OCI-M1 (cell line): ENCODE data around the gene TST.

Experiments used
- DNase-seq: peaks from one replicate; lab custom pipeline; 2025; lab: John Stamatoyannopoulos, UW

TST gene

DNA sequence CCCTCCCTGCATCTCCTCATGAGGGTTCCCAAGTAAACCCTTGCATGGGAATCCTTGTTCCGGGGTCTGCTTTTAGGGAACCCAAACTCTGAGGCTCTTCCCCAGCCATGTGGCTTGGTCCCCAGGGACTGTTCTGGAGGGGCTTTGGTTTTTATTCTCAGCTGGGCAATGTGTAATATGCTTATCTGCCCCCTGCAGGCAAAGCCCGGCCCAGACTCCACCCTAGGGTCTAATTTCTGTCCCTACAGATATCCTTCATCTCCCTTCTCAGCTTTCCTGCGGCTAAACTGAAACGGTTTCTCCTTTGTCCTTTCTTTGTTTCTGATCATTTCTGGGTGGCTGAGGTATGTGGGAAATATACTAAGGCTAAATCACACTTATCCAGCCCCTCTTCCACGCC lies 37.1 kb downstream of the TST start:
- peak; percentile 94 for DNase-seq

DNA sequence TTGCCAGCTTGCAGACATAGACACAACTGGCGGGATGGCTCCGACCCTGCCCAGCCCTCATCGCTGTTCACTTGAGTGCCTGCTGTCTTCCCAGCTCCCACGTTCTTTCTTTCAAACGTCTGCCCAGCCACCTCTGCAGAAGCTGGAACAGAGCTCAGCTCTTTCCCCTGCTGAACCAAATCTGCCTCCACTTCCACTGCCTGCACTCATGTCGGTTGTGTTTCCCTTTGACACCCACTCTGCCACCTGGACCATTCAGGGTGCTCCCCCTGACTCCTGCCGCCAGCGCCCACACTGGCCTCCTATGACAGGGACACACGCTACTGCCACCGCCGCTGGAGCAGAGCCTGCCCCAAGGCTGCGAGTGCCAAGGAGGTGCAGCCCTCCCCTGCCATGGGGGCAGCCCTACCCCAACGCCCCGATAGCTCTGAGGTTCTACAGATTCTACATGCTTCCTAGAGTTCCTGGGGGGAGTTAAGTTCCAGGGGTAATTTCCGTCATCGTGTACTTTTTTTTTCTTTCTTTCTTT lies 37.9 kb downstream of the TST start:
- no peak for DNase-seq

DNA sequence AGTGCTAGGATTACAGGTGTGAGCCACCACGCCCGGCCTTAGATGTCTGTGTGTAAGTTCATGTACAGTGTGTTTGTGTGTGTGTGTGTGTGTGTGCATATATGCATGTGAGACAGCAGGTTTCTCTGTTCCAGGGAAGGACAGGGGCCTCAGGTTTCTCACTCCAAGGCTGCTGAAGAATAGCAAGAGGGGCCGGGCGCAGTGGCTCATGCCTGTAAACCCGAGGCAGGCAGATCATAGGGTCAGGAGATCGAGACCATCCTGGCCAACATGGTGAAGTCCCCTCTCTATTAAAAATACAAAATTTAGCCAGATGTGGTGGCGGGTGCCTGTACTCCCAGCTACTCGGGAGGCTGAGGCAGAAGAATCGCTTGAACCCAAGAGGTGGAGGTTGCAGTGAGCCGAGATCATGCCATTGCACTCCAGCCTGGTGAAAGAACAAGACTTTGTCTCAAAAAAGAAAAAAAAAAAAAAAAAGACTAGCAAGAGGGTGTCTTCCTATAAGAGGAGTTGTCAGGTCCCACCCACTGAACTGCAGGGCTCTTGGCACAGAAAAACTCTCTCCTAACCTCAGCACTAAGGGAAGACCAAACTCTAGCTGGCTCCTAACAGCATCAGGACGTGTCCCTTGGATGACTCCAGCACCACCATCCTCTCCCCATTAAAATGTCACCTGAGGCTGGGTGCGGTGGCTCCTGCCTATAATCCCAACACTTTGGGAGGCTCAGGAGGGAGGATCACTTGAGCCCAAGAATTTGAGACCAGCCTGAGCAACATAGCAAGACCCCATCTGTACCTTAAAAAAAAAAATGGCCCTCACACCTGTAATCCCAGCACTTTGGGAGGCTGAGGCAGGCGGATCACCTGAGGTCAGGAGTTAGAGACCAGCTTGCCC lies 40.0 kb downstream of the TST start:
- no peak for DNase-seq

GRCh38 chr22:36977947-36978660 lies 41.1 kb downstream of the TST start:
- peak; percentile 95 for DNase-seq

DNA sequence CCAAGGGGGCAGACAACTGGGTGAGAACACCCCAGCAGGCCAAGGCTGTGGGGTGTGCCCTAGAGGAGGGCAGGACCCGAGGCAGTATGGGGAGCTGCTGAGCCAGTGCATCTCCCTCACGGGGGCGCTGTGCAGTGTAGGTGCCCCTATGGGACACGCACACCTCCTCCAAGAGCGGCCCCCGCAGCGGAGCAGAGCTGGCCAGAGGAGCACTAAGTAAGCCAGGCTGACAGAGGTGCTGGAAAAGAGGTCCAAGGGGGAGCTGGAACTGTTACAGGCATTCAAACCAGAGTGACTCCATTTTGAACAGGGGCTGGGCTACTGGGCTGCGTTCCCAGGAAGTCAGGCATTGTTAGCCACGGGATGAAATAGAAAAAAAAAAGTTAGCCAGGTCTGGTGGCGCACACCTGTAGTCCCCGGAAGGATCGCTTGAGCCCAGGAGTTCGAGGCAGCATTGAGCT lies 41.8 kb downstream of the TST start:
- peak; percentile 55 for DNase-seq

GRCh38 chr22:36976606-36977005 lies 42.6 kb downstream of the TST start:
- DNase-seq, result no peak

- DNase-seq, result no peak
Observed at GRCh38 chr22:36971341-36972125, 47.7 kb downstream of the TST start.

DNA sequence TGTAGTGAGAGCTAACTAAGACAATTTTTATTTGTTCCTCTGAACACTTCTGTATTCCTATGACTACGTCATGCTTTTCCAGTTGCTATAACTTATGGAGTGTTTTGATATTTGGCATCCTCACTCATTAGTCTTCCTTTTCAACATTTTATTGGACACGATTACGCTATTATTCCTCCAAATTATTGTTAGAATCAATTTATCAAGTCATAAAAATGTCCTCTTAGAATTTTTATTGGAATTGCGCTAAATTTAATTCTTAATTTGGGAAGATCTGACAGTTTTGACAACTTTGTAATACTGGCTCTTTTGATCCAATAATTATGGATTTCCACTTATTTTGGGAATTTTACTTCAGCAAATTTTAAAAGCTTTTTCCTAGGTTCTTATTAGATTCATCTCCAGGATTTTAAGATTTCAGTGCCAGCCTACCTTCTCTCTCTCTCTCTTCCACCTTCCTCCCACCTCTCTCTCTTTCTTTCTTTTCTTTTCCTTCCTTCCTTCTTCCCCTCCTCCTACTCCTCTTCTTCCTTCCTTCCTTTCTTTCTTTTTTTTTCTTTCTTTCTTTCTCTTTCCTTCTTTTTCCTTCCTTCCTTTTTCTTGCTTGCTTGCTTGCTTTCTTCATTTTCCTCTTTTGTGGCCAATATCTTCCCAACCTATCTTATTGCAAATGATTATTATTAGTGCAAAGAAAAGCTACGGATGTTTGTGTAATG lies 50.8 kb downstream of the TST start:
- no peak for DNase-seq

- no peak for DNase-seq
Observed at GRCh38 chr22:36966851-36967540, 52.3 kb downstream of the TST start.

GRCh38 chr22:36965696-36966095 lies 53.6 kb downstream of the TST start:
- DNase-seq, result peak; percentile 57

DNA sequence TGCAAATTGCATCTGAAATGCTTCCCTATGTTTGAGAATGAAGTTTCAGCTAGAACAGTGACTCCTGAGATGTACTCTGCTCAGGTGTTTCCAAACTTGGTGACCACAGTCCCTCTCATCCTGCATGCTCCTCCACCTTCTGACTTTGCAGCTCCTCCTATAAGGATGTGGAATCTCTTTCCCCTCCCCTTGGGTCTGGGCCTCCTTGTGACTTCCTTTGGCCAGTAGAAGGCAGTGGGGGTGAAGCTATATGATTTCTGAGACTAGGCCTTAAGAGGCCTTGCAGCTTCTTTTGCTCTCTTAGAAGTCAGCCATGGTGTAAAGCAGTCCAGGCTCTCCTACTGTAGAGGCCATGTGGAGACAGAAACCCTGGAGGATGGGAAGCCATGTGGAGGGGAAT lies 55.1 kb downstream of the TST start:
- DNase-seq, result peak; percentile 79

DNA sequence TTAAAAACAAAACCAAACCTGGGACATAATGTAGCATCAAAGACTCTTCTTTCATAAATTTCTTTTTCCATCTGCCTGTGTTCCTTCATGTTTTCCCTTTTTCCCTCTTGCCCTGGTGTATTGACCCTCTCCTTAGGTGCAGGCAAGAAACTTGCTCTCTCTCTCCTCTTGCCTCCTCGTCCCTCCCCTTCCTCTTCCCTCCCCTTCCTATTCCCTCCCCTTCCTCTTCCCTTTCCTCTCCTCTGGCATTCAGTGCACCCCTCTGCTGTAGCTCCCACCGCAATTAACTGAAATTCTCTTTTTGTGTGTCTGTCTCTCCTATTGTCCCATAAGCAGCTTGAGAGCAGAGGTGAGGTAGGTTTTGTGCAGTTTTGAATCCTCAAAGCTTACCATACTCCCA lies 55.9 kb downstream of the TST start:
- DNase-seq, result peak; percentile 51

- DNase-seq, result no peak
Observed at GRCh38 chr22:36961626-36962025, 57.6 kb downstream of the TST start.
